ENCODE results near the gene SNRK.
A peak's percentile ranks its signal among the peaks of the same experiment; 100 is the strongest.

SNRK gene

DNA sequence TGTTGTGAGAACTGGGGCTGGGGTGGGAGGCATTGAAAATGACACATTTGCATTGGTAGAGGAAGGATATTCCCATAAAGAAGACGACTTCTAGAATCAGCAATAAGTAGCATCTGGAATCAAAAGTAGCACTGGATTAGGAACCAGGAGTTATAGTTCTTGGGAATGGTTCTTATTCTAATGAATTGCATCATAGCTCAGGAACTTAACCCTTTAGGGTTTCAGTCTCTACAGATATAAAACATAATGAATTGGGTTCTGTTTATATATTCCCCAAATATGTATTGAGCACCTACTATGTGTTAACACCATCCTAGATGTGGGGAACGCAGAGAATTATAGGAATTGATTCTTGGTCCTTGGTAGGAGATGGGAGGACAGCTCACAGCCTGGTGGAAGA lies 16.3 kb upstream of the SNRK start:
- no peak for DNase-seq

DNA sequence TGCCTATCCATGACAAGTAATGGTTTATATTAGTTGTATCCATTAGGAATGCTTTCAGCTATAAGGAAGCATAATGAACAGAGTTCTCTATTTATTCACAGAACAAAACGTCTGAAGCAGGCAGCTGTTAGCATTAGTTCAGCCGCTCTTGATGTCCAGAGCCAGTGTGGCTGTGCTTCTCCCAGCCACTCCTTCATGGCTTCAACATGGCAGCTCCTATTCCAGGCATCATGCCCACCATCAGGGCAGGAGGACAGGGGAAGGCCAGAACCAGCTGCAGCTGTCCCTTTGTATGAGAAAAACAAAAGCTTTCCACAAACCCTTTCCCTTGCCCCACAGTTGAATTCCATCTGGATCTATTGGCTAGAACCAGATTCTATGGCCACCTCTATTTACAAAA lies 12.9 kb upstream of the SNRK start:
- DNase-seq = no peak

DNA sequence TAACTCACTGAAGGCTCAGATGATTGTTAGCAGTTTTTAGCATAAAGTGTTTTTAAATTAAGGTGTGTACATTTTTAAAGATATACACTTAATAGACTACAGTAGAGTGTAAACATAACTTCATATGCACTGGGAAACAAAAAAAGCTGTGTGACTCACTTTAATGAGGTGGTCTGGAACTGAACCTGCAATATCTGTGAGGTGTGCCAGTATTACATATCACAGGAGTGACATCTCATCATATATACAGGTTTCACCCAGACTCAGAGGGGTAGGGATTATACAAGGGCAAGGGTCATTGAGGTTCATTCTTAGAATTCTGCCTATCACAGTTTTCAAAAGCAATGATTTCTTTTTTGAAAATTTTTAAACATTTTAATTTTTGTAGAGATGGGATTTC lies 7.3 kb upstream of the SNRK start:
- DNase-seq = no peak

DNA sequence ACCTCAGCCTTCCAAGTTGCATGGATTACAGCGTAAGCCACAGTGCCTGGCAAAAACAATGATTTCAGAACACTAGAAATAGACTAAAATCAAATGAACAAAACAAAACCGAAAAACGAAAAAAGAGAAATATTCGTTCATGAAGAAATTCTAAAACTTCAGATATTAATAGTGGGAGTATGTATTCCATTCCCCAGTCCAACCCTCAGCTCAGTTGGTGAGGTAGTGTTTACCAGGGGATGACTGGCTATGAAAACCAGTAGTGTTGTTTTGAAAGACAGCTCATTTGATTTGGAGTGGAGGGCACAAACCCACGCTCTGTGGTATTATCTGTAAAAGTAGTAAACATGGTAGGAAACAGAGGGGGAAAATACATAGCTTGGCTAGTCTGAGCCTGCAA lies 6.8 kb upstream of the SNRK start:
- DNase-seq = no peak

DNA sequence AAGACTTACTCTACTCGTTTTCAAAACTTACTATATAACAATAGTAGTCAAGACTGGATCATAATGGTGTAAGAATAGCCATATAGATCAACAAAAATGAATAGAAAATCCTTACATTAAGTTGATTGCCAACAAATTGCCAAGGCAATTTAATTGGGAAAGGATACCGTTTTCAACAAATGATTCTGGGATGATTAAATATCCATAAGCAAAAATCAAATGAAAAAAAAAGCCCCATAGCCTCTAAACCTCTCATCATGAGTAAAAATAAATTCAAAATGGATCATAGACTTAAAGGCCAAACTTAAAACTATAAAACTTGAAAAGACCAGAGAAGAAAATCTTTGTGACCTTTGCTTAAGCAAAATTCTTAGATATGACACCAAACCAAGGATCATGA lies 5.3 kb upstream of the SNRK start:
- DNase-seq = no peak

DNA sequence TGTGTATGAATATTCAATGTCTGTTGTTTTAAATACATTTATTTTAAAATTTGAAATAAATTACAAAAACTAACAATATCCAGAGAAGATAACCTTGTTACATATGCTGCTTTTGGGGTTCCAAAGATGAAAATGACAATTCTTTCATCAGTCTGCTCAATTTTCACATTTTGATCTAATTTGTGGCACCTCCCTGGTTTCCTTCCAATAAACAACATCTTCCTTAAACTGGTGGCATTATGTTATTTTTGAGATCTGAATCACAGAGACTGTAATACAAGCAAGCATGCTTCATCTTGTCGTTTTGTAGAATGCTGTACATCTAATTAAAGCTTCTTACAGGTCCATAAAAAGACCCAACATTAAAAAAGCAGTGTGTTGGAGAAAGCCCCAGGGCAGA lies 2.2 kb upstream of the SNRK start:
- no peak for DNase-seq

DNA sequence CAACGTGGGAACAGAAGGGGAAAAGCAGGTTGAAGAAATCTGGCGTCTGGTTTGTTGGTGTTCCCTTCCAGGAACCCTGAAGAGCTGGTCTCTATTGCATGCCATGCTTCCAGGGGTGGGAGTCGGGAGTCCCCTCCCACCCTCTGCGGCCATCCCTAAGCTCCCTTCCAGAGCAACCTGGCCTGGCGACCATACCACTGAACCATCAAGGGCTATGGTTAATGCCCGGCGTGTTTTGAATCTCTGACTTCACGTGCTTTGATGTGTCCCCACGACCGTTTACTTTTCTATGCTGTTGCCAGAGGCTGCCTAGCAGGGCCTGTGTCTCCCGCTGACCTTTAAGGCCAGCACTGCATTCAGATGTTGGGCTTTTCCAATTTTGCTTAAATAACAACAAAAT lies 696 bp upstream of the SNRK start:
- DNase-seq = no peak

DNA sequence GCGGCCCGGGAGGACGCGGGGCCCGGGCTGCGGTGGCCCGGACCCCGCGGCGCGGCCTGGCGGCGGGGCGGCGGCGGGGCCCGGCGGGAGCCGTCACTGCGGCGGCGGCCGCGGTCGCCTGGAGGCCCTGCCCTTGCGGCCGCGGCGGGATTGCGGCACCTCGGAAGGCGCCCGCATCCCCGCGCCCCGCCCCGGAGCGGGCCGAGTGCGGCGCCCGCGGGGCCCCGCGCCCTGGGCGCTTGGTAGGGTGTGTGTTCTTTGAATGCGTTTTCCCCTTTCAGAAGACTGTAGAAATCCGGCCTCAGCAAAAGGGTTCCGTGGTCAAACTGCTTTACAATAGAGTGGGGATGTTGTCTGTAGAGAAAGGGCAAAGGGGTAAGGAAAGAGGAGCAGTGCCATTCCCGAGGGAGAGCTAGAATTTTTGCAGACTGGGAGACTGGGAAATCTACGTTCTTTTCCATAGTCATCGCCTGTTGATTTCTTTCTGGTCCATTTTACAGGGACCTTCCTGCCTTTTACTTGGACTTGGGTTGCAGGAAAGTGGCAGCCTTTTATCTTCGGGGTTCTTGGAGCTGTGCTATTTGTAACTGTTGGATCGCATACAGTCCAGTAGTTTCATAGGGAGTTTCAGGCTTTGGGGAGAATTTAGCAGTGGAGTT lies 630 bp downstream of the SNRK start:
- peak; percentile 17 for DNase-seq

DNA sequence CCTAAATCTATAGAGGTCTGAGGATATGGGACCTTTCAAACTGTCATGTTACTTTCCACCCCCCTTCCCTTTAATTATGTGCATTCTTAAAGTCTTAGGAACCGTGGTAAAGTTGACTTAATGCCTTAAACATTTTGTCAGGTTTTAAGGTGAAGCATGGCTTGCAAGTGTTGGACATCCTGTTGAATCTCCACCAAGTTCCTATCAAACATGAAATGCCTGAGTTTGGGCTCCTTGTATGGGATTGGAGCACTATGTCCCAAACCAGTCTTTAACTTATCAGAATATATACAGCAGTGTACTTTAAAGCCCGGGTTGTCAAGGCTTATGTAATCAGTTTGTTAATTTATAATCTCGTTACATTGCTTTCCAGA lies 1.1 kb downstream of the SNRK start:
- DNase-seq = no peak

DNA sequence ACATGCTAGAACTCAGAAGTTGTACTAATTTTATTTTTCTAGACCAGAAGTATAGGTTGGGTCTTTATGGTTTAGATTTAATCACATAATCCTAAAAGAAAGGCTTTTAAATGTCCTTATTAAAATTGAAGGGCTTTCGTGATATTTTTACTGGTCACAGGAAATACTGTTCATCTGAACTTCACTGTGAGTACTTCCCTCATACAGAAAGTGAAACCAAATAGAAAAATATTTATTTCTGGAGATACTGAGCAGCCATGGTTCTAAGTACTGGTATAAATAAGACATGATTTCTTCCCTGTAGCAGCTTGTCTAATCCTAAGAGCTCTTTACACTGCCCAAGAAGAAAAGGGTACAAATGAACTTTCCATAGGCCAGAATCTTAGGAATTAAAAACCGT lies 2.0 kb downstream of the SNRK start:
- peak; percentile 7 for DNase-seq

DNA sequence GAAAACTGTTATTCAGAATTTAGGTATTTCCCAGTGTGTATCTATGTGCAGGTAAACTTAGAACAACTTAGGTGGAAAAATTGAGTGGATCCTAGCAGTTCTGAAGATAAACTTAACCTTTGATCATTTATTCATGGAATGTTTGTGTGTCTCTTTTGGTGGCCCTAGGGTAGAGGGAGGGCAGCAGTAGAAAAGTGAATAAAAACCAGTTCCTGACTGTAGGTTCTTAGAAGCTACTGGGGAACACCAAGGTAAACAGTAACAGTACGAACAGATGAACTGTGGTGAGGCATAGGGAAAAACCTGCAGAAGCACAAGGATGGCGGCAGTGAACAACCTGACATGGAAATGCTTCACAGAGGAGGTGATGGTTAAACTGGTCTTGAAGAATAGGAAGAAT lies 2.5 kb downstream of the SNRK start:
- DNase-seq = no peak

DNA sequence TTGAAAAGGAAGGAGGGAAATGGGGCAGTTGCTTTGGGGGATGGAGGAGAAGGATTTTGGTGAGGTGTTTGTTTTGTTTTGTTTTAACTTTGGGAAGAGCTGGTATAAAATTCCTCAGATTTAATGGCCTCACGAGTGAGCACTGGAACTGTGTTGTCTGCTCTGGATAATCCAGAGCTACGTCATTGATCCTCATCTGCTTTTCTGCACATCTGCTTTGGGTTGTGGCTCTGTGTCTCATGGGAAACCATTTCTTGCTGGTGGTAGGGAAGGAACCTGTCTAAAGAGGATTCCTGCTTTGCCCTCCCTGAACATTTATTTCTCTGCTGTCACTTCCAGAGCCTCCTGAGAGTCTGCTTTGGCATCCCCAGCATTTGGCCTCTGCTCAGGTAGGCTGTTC lies 3.1 kb downstream of the SNRK start:
- DNase-seq = peak; percentile 35

DNA sequence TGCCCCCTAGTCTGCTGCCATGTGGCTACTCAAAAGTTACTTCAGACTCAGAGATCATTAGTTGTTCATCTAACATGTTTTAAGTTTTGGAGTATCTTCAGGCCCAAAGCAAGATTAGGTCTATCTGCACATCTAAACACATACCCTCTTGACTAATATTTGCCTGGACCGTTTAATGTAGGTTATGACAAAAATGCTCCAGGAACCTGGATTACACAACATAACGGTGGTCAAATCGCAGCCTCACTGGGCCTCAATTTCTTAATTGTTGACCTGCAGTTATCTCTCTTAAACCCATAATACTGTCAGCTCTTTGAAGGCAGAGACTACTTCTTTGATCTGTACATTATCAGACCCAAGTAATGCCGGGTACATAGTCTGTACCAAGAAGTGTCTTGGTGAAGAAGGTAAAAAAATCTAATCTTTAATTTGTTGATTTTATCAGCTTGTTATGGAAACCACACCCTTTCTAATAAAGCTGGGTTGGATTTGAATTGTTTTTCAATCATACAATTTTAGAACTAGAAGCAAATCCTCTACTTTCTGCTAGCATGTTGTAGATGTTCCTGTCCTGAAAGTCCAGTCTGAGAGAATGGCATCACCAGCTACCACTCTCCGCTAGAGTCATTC lies 3.6 kb downstream of the SNRK start:
- no peak for DNase-seq

DNA sequence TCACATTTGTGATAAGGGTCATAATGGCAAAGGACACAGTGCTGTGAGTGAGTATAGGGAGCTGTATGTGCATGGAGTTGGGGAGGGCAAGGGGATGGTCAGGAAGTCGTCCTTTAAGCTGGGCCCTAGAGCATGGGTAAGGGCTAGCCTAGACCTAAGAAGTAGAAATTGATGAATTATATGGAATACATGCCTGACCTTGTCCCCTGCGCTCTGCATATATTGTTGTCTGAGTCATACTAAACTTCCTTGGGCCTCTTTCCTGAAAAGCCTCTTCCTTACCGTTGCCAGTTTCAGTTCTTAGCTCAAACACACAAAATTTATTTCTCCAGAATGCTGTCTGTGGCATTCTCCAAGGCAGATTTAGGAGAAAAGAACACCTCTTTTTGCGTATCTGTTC lies 4.6 kb downstream of the SNRK start:
- peak; percentile 12 for DNase-seq

DNA sequence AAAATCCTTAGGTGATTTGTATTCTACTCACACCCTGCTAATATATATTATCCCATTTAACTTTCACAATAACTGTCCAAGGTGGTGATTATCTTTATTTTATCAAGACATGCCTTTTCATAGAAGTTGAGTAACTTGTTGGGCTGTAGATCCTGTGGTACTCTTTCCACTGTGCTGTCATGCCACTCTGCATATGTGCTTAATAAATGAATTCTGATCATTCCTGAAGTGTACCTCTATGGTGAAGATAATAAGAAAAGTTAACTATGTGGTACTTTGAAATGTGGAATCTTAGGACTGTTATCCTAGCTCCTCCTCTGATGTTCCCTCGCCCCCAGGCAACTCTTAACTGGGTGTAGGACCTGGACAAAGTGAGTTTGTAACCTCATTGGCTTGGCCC lies 5.2 kb downstream of the SNRK start:
- DNase-seq = peak; percentile 10

DNA sequence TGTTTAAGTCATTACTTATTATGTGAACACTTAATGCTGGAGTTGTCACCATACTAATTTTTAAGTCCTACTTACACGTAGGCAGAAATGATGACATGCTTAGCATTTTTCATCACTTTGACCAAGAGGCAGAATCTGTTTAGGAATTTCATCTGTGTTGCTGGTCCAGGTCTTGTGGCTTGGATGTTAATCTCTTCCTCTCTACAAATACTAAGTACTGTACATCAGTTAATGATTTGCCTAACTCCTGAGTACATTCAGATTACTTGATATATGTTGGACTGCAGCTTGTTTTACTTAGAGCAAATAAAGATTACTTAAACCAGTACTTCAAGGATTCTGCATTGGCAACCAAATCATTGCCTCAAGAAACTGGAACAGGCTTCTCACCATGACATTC lies 8.6 kb downstream of the SNRK start:
- peak; percentile 31 for DNase-seq

DNA sequence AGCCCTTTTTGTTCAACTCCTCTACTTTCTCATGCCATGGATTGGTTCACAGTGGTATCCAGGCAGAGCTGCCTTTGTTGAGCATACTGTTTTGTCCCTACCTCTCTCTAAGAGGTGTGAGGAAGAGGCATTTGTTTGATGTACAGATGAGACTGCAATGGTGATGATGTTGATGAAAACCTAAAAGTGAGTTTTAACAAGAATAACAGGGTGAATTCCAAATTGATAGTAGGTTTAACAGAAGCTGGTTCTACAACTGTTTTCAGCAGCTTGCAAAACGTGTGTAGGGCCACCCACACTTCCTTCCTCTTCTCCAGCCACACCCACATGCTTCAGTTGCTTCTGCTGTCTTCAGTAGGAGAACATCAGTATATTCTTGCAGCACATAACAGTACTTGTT lies 10.2 kb downstream of the SNRK start:
- DNase-seq = no peak

DNA sequence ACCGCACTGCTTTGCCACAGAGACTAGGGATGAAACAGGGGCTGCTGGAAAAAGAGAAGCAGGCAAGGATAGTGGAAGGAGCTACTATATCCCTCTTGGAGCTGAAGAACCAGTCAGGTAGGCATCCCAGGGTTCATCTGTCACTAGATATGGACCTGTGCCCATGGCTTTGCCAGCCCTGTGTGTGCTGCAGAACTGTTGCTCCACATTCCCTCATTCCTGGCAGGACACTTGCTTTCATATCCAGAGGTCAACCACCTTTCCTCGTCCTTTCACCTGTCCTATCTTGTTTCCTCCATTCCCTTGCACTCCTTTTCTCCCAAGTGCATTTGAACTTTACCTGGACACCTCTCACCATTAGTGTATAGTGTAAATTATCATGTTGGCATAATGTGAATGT lies 12.0 kb downstream of the SNRK start:
- no peak for DNase-seq

DNA sequence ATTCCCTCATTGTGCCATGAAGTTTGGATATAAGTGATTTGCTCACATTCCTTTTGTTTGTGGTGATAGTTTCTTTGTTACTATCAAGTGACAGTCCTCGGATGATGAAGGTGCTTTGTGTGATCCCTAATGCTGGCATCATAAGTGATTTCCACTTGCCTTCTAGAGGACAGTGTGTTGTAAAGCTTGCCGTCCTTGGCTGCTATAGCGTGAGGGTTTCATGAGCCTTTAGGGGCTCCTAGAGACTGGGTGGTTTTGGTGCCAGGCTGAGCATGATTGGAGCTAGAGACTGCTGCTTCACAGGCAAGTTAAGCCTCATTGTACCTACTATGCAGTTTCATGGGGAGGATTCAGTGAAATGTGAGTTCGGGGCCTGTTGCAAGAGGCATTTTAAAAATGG lies 12.4 kb downstream of the SNRK start:
- DNase-seq = no peak

DNA sequence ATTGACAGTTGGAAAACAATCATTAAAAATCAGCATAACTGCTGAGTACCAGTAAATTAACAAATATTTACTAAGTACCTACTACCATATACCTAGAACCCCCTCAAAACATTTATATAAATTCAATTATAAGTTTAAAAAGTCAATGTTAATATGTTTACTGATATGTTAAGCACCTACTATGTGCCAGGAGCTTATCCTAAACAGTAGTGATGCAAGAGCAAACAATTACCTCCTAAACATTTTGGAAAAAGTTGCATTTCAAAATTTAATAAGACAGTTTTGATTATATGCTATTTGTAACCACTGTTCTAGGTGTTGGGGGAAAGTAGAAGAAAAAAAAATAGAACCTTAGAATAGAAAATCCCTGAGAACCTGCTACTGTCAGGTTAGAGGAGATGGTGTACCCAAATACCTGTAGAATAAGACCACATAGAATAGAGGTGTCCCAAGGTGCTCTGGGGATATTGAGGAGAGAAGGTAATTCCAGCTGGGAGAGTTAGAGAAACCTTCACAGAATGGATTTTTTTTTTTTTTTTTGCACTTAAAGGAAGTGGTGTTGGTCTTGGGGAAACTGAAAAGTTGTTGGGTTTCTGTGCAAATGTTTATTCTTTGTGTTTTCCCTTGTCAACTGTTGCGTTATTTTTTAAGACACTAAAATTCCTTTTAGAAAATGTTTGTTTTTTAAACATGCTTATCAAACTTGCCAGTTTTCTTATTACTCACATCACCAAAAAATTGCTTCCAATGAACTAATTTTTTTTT lies 16.0 kb downstream of the SNRK start:
- no peak for DNase-seq

DNA sequence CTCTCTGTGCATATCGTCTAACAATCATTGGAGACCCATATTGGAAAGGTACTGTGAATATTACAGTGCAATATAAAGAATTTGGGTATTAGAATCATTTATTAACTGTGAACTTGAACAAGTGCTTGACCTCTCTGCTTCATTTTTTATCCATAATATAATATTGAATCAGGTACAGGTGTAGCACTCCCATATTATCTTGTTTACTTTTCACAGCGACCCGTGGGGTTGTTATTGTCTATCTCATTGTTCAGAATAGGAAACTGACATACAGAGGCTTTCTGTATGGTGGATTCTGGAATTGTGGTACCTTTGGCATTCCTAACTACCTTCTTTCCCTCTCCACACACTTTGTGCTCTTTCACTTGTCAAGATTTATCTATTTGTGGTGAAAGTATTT lies 17.8 kb downstream of the SNRK start:
- DNase-seq = no peak

DNA sequence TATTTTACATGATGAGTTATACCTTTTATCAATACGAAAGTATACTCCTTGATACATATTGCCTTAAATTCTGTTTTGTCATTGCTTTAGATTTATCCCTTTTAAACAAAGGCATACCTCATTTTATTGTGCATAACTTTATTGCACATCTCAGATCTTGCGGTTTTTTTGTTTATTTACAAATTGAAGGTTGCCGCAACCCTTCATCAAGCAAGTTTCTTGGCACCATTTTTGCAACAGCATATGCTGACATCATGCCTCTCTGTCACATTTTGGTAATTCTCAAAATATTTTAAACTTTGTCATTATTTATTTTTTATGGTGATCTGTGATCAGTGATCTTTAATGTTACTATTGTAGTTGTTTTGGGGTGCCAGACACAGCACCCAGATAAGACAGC lies 20.9 kb downstream of the SNRK start:
- no peak for DNase-seq

DNA sequence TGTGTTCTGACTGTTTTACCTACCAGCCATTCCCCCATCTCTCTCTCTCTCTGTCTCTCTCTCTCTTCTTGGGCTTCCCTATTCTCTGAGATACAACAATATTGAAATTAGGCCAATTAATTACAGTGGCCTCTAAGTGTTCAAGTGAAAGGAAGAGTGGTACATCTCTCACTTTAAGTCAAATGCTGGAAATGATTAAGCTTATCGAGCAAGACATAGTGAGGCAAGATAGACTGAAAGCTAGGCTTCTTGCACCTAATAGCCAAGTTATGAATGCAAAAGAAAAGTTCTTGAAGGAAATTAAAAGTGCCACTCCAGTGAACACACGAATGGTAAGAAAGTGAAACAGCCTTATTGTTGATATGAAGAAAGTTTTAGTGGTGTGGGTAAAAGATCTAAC lies 21.3 kb downstream of the SNRK start:
- no peak for DNase-seq

All from fibroblast of skin of abdomen (primary cell).